Stomach smooth muscle (tissue), 2 donors: Measurements from ENCODE around the gene CHRNA9.
"Not testable (repeated sequence)": the region's sequence is repeated elsewhere in the genome, so short reads cannot be mapped to it uniquely, and the experiment has no call there.

Source experiments
- H3K27ac ChIP-seq: one replicate; pipeline ENCODE4 v1.7.0; 2013; ENCODE audit warnings: mild to moderate bottlenecking, low read length, inconsistent platforms
- H3K27me3 ChIP-seq, 2 donors: one replicate each; pipeline ENCODE4 v1.7.0; 2013; ENCODE audit warnings: low read length in 2 of 2; ENCODE audit not compliant: insufficient read depth in 2 of 2, control insufficient read depth in 1 of 2
- H3K36me3 ChIP-seq, 2 donors: one replicate each; pipeline ENCODE4 v1.7.0; 2013; ENCODE audit warnings: low read length in 2 of 2; ENCODE audit not compliant: control insufficient read depth in 2 of 2, insufficient read depth in 2 of 2
- H3K4me1 ChIP-seq: one replicate; pipeline ENCODE4 v1.7.0; 2013; ENCODE audit warnings: low read length; ENCODE audit not compliant: control insufficient read depth, insufficient read depth
- H3K4me3 ChIP-seq, 2 donors: one replicate each; pipeline ENCODE4 v1.7.0; 2013; ENCODE audit warnings: low read length in 2 of 2
- H3K9ac ChIP-seq, 2 donors: one replicate each; pipeline ENCODE4 v1.7.0; 2013; ENCODE audit warnings: low read length in 2 of 2, mild to moderate bottlenecking in 1 of 2
- H3K9me3 ChIP-seq, 2 donors: one replicate each; pipeline ENCODE4 v1.7.0; 2013; ENCODE audit warnings: low read length in 2 of 2; ENCODE audit not compliant: control insufficient read depth in 2 of 2
- donor health status: healthy.
- donor health status: Pancreatic carcinoma.

CHRNA9 gene

DNA sequence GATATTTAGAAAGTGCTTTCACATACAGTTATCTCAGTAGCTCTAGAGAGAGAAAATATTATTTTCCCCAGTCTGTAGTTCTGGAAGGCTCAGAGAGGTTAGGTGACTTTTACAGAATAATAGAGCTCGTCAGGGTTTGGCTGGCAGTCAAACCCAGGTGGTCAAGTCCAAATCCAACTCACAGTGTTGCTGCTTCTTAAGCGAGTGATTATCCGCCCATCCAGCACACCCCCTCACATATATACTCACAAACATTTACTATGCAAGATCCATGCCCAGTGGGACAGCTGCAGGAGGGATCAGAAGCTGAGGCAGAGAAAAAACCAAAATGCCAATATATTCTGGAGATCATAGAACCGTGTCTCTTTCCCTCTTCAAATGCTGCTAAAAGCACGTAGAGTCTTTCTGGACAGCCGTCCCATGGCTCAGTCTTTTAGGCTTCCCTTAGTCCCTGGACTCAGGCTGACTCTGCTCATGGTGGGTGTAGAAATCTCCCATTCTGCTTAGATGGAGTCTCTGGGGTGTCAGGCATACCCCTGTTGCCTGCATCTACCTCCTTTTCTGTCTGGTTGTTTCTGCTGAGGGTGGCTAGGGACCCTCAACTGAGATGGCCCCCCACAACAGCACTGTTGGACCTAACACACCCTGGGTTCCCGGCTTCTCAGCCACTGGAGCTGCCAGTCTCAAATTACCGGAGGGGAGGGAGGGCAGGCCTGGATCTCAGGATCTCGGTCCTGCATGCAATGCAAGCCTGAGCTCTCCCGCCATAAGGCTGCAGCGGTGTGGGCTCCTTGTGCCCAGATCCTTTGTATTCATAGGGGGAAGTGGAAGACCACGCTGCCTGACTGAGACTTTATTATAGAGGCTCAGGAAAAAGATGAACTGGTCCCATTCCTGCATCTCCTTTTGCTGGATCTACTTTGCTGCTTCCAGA is at the start of gene CHRNA9:
CHRNA9 (plus strand) TSS at position 743 of the 934 bp plus-strand sequence; CDS start at position 878, 135 bp downstream.
- H3K36me3 ChIP-seq = no peaks in the 10 kb centered on the region
- no peaks in the 10 kb centered on the region for H3K27me3 ChIP-seq
- H3K9ac ChIP-seq = no peak within 1 kb of the TSS
- no peak within 1 kb of the TSS for H3K27ac ChIP-seq
- H3K4me3 ChIP-seq = no peak within 1 kb of the TSS
- H3K9me3 ChIP-seq = no peaks in the 10 kb centered on the region
- H3K4me1 ChIP-seq = no peaks in the 10 kb centered on the region

DNA sequence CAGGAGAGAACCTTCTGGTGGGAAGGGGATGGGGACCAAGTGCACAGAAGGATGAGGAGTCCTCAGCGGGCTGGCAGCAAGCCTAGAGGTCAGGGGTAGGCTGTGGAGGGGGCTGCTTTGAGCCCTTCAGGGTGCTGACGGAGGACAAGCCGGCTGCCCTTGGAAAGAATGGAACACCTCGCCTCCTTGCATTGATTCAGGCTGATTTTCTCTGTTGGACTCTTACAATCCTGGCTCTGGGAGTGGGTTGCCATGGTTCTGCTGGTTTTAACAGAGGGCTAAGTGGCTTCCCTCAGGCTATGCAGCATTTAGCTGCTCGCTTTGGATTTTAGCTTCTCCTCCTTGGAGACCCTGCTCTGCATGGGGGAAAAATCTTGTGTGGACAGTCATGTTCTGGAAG is 49.4 kb upstream of the CHRNA9 start:
- Histone ChIP-seq H3K4me1 (no peaks in the 10 kb centered on the region), H3K27ac (no peak overlapping the region), H3K27me3 (no peaks in the 10 kb centered on the region), H3K36me3 (no peaks in the 10 kb centered on the region), H3K4me3 (no peak overlapping the region), H3K9me3 (no peaks in the 10 kb centered on the region), H3K9ac (no peak overlapping the region)

- Histone ChIP-seq H3K9ac (no peak overlapping the region), H3K4me1 (no peaks in the 10 kb centered on the region), H3K36me3 (no peaks in the 10 kb centered on the region), H3K27ac (no peak overlapping the region), H3K9me3 (no peaks in the 10 kb centered on the region), H3K27me3 (no peaks in the 10 kb centered on the region), H3K4me3 (no peak overlapping the region)
These were observed 46.6 kb upstream of the CHRNA9 start for GRCh38 chr4:40288566-40288965.

DNA sequence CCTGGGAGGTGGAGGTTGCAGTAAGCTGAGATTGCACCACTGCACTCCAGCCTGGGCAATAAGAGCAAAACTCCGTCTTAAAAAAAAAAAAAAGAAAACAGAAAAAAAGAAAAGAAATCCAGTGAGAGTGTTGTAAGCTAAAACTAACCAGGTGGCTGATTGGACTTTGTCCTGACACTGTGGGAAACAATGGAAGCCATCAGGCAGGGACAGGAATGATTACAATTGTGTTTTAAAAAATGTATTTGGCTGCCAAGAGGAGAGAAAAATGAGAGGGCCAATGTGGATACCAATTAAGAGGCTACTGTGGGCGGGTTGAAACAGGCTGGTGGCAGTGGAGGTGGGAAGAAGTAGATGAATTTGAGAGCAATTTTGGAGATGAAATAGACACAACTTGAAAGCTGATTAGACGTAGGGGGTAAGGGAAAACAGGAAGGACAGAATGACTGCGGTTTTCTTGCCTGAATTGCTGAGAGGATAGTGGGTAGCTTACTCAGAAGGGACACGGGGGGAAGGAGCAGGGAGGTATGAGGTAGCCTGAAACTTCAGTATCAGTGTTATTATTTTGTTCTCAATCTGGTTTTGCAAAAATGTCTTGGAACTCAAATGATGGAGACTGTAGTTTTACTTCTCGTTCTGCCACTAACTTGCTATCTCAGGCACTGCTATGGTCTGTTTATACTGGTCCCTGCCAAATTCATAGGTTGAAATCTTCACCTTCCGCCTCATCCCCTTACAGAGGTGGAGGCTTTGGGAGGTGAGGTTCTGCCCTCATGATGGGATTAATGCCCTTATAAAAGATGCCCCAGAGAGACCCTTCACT is 45.6 kb upstream of the CHRNA9 start:
- no peak overlapping the region for H3K27ac ChIP-seq
- no peak overlapping the region for H3K4me3 ChIP-seq
- no peaks in the 10 kb centered on the region for H3K36me3 ChIP-seq
- H3K9me3 ChIP-seq = no peaks in the 10 kb centered on the region
- H3K27me3 ChIP-seq = no peaks in the 10 kb centered on the region
- H3K9ac ChIP-seq = no peak overlapping the region
- no peaks in the 10 kb centered on the region for H3K4me1 ChIP-seq

DNA sequence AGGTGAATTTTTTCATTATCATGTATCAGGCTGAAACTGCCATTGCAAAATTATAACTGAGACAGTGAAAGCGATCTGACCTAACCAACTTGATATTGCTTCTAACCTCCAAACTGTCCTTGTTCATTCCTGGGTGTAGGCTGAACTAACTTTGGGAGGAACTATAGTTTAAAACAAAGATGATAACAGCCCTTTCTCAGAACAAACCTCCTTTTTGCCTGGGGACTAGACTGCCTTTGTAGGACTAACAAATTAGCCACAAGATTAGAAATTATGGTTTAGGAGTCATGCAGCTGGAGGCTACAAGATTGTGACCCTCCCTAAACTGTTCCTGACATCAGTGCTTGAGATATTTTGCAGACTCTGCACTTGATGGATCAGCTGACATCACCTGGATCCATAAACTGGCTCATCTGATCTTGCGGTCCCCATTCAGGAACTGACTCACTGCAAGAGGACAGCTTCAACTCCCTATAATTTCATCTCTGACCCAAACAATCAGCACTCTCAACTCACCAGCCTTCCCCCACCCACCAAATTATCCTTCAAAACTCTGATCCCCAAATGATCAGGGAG is 44.4 kb upstream of the CHRNA9 start:
- H3K27me3 ChIP-seq, H3K27ac ChIP-seq, H3K9me3 ChIP-seq, H3K4me1 ChIP-seq, H3K36me3 ChIP-seq, H3K9ac ChIP-seq, H3K4me3 ChIP-seq: not testable (repeated sequence)

DNA sequence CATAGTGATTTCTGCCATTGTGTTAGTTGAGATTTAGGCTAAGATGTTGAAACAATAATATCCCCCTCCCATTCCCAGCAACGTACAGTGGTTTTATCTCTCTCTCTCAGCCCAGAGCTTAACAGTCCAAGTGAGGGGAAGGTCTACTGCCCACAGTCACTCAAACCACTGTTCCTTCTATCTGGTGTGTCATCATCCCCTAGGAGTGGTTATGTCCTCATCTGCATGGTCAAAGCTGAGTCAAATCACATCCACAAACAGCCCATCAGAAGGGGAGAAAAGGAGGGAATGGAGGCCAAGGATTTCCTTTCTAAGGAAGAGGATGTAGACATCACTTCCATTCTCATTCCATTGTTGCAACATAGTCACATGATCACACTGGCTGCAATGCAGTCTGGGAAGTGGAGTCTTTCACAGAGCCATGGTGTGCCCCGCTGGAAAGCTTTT is 42.8 kb upstream of the CHRNA9 start:
- Histone ChIP-seq H3K27me3 (no peaks in the 10 kb centered on the region), H3K36me3 (no peaks in the 10 kb centered on the region), H3K4me1 (no peaks in the 10 kb centered on the region), H3K4me3 (no peak overlapping the region), H3K9ac (no peak overlapping the region), H3K27ac (no peak overlapping the region), H3K9me3 (peaks cover 0 to 4% of the 10 kb centered on the region in 2 donors)

DNA sequence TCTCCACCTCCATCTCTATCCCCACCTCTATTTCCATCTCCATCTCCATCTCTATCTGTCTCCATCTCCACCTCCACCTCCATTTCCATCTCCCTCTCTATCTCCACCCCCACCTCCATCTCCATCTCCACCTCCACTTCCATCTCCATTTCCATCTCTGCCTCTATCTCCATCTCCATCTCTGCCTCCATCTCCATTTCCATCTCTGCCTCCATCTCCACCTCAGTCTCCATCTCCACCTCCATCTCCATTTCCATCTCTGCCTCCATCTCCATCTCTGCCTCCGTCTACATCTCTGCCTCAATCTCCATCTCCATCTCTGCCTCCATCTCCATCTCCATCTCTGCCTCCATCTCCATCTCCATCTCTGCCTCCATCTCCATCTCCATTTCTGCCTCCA is 40.8 kb upstream of the CHRNA9 start:
- no peak overlapping the region for H3K27ac ChIP-seq
- peaks cover 0 to 2% of the 10 kb centered on the region in 2 donors for H3K27me3 ChIP-seq
- H3K4me1 ChIP-seq = no peaks in the 10 kb centered on the region
- H3K36me3 ChIP-seq = no peaks in the 10 kb centered on the region
- H3K9ac ChIP-seq = no peak overlapping the region
- H3K4me3 ChIP-seq = no peak overlapping the region
- H3K9me3 ChIP-seq = peaks cover 0 to 4% of the 10 kb centered on the region in 2 donors

GRCh38 chr4:40295030-40295429 is 40.1 kb upstream of the CHRNA9 start:
- not testable (repeated sequence) for H3K9ac ChIP-seq, H3K9me3 ChIP-seq, H3K4me1 ChIP-seq, H3K4me3 ChIP-seq, H3K36me3 ChIP-seq, H3K27me3 ChIP-seq, H3K27ac ChIP-seq

GRCh38 chr4:40295572-40295971 is 39.6 kb upstream of the CHRNA9 start:
- no peaks in the 10 kb centered on the region for H3K36me3 ChIP-seq
- peaks cover 0 to 4% of the 10 kb centered on the region in 2 donors for H3K9me3 ChIP-seq
- H3K27ac ChIP-seq = no peak overlapping the region
- no peak overlapping the region for H3K9ac ChIP-seq
- H3K4me1 ChIP-seq = no peaks in the 10 kb centered on the region
- peaks cover 0 to 2% of the 10 kb centered on the region in 2 donors for H3K27me3 ChIP-seq
- no peak overlapping the region for H3K4me3 ChIP-seq

DNA sequence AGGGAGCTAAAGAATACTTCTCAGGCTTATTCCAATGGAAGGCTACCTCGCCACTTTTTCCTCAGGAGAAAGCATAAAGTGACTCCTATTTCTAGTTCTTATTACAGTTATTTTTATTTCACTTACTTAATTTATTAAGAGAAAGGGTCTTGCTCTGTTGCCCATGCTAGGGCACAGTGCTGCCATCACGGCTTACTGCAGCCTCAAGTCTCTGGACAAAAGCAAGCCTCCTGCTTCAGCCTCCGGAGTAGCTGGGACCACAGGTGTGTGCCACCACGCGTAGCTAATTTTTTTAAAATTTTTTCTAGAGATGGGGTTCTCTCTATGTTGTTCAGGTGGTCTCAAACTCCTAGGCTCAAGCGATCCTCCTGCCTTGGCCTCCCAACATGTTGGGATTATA is 36.0 kb upstream of the CHRNA9 start:
- Histone ChIP-seq H3K9me3 (peaks cover 0 to 4% of the 10 kb centered on the region in 2 donors), H3K4me3 (no peak overlapping the region), H3K27ac (no peak overlapping the region), H3K27me3 (peaks cover 0 to 2% of the 10 kb centered on the region in 2 donors), H3K9ac (no peak overlapping the region), H3K36me3 (no peaks in the 10 kb centered on the region), H3K4me1 (no peaks in the 10 kb centered on the region)
